ENCODE data around the gene SEPHS2.

The SEPHS2 gene

DNA sequence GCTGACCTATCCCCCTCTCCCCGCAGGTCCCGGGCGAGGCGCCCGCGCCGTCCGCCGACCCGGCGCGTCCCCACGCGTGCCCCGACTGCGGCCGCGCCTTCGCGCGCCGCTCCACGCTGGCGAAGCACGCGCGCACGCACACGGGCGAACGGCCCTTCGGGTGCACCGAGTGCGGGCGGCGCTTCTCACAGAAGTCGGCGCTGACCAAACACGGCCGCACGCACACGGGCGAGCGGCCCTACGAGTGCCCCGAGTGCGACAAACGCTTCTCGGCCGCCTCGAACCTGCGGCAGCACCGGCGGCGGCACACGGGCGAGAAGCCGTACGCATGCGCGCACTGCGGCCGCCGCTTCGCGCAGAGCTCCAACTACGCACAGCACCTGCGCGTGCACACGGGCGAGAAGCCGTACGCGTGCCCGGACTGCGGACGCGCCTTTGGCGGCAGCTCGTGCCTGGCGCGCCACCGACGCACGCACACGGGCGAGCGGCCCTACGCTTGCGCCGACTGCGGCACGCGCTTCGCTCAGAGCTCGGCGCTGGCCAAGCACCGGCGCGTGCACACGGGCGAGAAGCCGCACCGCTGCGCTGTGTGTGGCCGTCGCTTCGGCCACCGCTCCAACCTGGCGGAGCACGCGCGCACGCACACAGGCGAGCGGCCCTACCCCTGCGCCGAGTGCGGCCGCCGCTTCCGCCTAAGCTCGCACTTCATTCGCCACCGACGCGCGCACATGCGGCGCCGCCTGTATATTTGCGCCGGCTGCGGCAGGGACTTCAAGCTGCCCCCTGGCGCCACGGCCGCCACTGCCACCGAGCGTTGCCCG is 27.9 kb downstream of the SEPHS2 start (continued):
- TF ChIP-seq SP7 (tag by site-specific recombination; IDR thresholded peaks at IDR 0.05) (peak; percentile 40; the same call in 1 of the 2 replicates), ZNF10 (tag by site-specific recombination; IDR thresholded peaks at IDR 0.05) (0 out of 2 replicates have a peak, but pooled peaks have one; percentile 56), ZXDB (tag by site-specific recombination; IDR thresholded peaks at IDR 0.05) (peak; percentile 88), ZNF324 (tag by site-specific recombination; IDR thresholded peaks at IDR 0.05) (peak; percentile 37; the same call in 1 of the 2 replicates), ZNF677 (tag by site-specific recombination; IDR thresholded peaks at IDR 0.05) (no peak), GLIS2 (tag by site-specific recombination; IDR thresholded peaks at IDR 0.05) (no peak; the same call in 1 of the 2 replicates), ZNF501 (tag by site-specific recombination; IDR thresholded peaks at IDR 0.05) (peak; percentile 92), KLF10 (tag by site-specific recombination; IDR thresholded peaks at IDR 0.05) (peak; percentile 14; the same call in 1 of the 2 replicates), ZSCAN16 (tag by site-specific recombination; IDR thresholded peaks at IDR 0.05) (no peak), ZNF174 (tag by site-specific recombination; IDR thresholded peaks at IDR 0.05) (no peak), ZNF2 (tag by site-specific recombination; IDR thresholded peaks at IDR 0.05) (peak; percentile 62; the same call in 1 of the 2 replicates), OSR2 (tag by site-specific recombination; IDR thresholded peaks at IDR 0.05) (peak; percentile 47), ZNF350 (tag by site-specific recombination; IDR thresholded peaks at IDR 0.05) (no peak), ZNF837 (tag by site-specific recombination; IDR thresholded peaks at IDR 0.05) (peak; percentile 92; the same call in 1 of the 2 replicates), ZNF660 (tag by site-specific recombination; IDR thresholded peaks at IDR 0.05) (peak; percentile 86), ZNF48 (tag by site-specific recombination; IDR thresholded peaks at IDR 0.05) (no peak), ZNF707 (tag by site-specific recombination; IDR thresholded peaks at IDR 0.05) (no peak), ZNF426 (tag by site-specific recombination; IDR thresholded peaks at IDR 0.05) (no peak), GLIS1 (tag by site-specific recombination; IDR thresholded peaks at IDR 0.05) (peak; percentile 82), ZIC2 (tag by site-specific recombination; IDR thresholded peaks at IDR 0.05) (peak; percentile 78), ZNF776 (tag by site-specific recombination; IDR thresholded peaks at IDR 0.05; ENCODE audit: borderline replicate concordance) (no peak), ZNF555 (tag by site-specific recombination; conservative IDR thresholded peaks at IDR 0.05) (no peak), SCRT2 (tag by site-specific recombination; IDR thresholded peaks at IDR 0.05) (no peak), ZBTB48 (tag by site-specific recombination; IDR thresholded peaks at IDR 0.05) (peak; percentile 65), ZFP69B (tag by site-specific recombination; IDR thresholded peaks at IDR 0.05) (0 out of 2 replicates have a peak, but pooled peaks have one; percentile 36), ZNF169 (tag by site-specific recombination; IDR thresholded peaks at IDR 0.05) (no peak)
- TF ChIP-seq, protein P1, sequence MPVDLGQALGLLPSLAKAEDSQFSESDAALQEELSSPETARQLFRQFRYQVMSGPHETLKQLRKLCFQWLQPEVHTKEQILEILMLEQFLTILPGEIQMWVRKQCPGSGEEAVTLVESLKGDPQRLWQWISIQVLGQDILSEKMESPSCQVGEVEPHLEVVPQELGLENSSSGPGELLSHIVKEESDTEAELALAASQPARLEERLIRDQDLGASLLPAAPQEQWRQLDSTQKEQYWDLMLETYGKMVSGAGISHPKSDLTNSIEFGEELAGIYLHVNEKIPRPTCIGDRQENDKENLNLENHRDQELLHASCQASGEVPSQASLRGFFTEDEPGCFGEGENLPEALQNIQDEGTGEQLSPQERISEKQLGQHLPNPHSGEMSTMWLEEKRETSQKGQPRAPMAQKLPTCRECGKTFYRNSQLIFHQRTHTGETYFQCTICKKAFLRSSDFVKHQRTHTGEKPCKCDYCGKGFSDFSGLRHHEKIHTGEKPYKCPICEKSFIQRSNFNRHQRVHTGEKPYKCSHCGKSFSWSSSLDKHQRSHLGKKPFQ (tag by site-specific recombination; IDR thresholded peaks at IDR 0.05): no peak
- TF ChIP-seq, protein P2, sequence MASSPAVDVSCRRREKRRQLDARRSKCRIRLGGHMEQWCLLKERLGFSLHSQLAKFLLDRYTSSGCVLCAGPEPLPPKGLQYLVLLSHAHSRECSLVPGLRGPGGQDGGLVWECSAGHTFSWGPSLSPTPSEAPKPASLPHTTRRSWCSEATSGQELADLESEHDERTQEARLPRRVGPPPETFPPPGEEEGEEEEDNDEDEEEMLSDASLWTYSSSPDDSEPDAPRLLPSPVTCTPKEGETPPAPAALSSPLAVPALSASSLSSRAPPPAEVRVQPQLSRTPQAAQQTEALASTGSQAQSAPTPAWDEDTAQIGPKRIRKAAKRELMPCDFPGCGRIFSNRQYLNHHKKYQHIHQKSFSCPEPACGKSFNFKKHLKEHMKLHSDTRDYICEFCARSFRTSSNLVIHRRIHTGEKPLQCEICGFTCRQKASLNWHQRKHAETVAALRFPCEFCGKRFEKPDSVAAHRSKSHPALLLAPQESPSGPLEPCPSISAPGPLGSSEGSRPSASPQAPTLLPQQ (tag by site-specific recombination; IDR thresholded peaks at IDR 0.05): peak; percentile 77
- TF ChIP-seq, protein P3, sequence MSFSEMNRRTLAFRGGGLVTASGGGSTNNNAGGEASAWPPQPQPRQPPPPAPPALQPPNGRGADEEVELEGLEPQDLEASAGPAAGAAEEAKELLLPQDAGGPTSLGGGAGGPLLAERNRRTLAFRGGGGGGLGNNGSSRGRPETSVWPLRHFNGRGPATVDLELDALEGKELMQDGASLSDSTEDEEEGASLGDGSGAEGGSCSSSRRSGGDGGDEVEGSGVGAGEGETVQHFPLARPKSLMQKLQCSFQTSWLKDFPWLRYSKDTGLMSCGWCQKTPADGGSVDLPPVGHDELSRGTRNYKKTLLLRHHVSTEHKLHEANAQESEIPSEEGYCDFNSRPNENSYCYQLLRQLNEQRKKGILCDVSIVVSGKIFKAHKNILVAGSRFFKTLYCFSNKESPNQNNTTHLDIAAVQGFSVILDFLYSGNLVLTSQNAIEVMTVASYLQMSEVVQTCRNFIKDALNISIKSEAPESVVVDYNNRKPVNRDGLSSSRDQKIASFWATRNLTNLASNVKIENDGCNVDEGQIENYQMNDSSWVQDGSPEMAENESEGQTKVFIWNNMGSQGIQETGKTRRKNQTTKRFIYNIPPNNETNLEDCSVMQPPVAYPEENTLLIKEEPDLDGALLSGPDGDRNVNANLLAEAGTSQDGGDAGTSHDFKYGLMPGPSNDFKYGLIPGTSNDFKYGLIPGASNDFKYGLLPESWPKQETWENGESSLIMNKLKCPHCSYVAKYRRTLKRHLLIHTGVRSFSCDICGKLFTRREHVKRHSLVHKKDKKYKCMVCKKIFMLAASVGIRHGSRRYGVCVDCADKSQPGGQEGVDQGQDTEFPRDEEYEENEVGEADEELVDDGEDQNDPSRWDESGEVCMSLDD (tag by site-specific recombination; IDR thresholded peaks at IDR 0.05): no peak
- TF ChIP-seq, protein P4, sequence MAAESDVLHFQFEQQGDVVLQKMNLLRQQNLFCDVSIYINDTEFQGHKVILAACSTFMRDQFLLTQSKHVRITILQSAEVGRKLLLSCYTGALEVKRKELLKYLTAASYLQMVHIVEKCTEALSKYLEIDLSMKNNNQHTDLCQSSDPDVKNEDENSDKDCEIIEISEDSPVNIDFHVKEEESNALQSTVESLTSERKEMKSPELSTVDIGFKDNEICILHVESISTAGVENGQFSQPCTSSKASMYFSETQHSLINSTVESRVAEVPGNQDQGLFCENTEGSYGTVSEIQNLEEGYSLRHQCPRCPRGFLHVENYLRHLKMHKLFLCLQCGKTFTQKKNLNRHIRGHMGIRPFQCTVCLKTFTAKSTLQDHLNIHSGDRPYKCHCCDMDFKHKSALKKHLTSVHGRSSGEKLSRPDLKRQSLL (tag by site-specific recombination; IDR thresholded peaks at IDR 0.05): peak; percentile 46; the same call in 1 of the 2 replicates
- TF ChIP-seq, protein P5, sequence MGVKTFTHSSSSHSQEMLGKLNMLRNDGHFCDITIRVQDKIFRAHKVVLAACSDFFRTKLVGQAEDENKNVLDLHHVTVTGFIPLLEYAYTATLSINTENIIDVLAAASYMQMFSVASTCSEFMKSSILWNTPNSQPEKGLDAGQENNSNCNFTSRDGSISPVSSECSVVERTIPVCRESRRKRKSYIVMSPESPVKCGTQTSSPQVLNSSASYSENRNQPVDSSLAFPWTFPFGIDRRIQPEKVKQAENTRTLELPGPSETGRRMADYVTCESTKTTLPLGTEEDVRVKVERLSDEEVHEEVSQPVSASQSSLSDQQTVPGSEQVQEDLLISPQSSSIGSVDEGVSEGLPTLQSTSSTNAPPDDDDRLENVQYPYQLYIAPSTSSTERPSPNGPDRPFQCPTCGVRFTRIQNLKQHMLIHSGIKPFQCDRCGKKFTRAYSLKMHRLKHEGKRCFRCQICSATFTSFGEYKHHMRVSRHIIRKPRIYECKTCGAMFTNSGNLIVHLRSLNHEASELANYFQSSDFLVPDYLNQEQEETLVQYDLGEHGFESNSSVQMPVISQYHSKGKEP (tag by site-specific recombination; IDR thresholded peaks at IDR 0.05): no peak
- TF ChIP-seq, protein P6, sequence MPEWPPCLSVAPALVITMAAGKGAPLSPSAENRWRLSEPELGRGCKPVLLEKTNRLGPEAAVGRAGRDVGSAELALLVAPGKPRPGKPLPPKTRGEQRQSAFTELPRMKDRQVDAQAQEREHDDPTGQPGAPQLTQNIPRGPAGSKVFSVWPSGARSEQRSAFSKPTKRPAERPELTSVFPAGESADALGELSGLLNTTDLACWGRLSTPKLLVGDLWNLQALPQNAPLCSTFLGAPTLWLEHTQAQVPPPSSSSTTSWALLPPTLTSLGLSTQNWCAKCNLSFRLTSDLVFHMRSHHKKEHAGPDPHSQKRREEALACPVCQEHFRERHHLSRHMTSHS (tag by site-specific recombination; IDR thresholded peaks at IDR 0.05): peak; percentile 52; the same call in 1 of the 2 replicates

Measured in HEK293 (cell line).